Activated CD8-positive, alpha-beta T cell treated with anti-CD3 and anti-CD28 coated beads for 36 hours (primary cell): ENCODE results near the gene AOPEP. TPM values are rescaled to one million over a fixed set of nuclear protein-coding genes. Genes with fewer than 3 reads are reported as not detected.

Experiments used
- ATAC-seq: fragments of 200-7000 bp; cut with Tn5 transposase; one replicate; pipeline ENCODE4 v1.10.0; 2021; ENCODE audit warnings: mild to moderate bottlenecking, moderate library complexity
- CTCF ChIA-PET: fragments of 350-600 bp; sonication (Branson Sonifier 250); formaldehyde crosslinking; loops from one replicate; lab custom pipeline; 2021; ENCODE audit warnings: antibody characterized with exemption; lab: Charles Lee
- POLR2A ChIA-PET: fragments of 350-600 bp; sonication (Branson Sonifier 250); formaldehyde crosslinking; loops from one replicate; lab custom pipeline; 2021; ENCODE audit warnings: antibody characterized with exemption; lab: Charles Lee
- DNase-seq: peaks from one replicate; pipeline ENCODE4 v3.0.0-alpha.2; 2020
- H3K27ac Mint-ChIP-seq: one replicate; pipeline ENCODE4 v1.8.0; 2021; ENCODE audit warnings: mild to moderate bottlenecking, mixed read lengths
- H3K27me3 Mint-ChIP-seq: one replicate; pipeline ENCODE4 v1.8.0; 2021; ENCODE audit warnings: mixed read lengths
- H3K36me3 Mint-ChIP-seq: one replicate; pipeline ENCODE4 v1.8.0; 2021; ENCODE audit warnings: low read depth, mixed read lengths
- H3K4me1 Mint-ChIP-seq: one replicate; pipeline ENCODE4 v1.8.0; 2021; ENCODE audit warnings: low read depth, mixed read lengths
- H3K4me3 Mint-ChIP-seq: one replicate; pipeline ENCODE4 v1.8.0; 2021; ENCODE audit warnings: mild to moderate bottlenecking, moderate library complexity, mixed read lengths
- H3K9me3 Mint-ChIP-seq: one replicate; pipeline ENCODE4 v1.8.0; 2021; ENCODE audit warnings: mixed read lengths
- CTCF ChIP-seq: fragments of 200-600 bp; IDR thresholded peaks from one replicate; pipeline ENCODE4 v1.8.0; 2022; ENCODE audit warnings: antibody characterized with exemption, mild to moderate bottlenecking
- intact Hi-C: fragments of 100-400 bp; cut with micrococcal nuclease; formaldehyde crosslinking; loops from one replicate; pipeline ENCODE4 v1.10.0; 2022
- total RNA-seq, 2 experiments: library from RNA; stranded (reverse); gene quantifications; one replicate each; pipeline ENCODE4 v1.2.3, GENCODE V29; 2021

AOPEP gene
- total RNA-seq, 2 experiments from 2014 or later = 7.1 to 8.7 TPM

DNA sequence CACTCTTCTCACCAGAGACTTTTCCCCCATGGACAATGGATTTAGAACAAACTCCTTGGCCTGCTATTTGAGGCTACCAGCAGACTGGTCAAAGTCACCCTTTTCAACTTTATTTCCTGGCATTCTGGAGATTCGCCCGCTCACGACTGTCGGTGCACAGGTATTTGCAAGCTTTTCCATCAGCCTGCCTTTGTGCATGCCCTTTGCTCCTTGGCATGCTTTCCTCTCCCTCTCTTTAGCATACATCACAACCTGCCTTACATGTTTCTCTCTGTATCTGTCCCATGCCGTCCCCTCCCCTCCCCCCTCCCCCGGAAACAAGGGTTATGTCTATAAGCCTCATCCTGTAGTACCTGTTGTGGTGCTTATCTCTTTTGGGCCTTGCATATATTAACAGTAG lies 257.1 kb downstream of the AOPEP start:
- no peak for DNase-seq
- H3K4me1 Mint-ChIP-seq = peaks cover 8% of the 10 kb centered on the region
- H3K9me3 Mint-ChIP-seq = no peaks in the 10 kb centered on the region
- CTCF ChIA-PET = interaction anchor here (0.6 kb wide), 1 partner anchor 199 kb away, joined by 3 read pairs; no protein-coding TSS in a partner anchor
- POLR2A ChIA-PET = no interaction called here
- no peak for TF ChIP-seq CTCF
- H3K36me3 Mint-ChIP-seq = peaks cover 9% of the 10 kb centered on the region
- H3K27me3 Mint-ChIP-seq = no peaks in the 10 kb centered on the region
- intact Hi-C loops = no loop called here
- no peak for ATAC-seq
- no peak overlapping the region for H3K27ac Mint-ChIP-seq
- no peak overlapping the region for H3K4me3 Mint-ChIP-seq

DNA sequence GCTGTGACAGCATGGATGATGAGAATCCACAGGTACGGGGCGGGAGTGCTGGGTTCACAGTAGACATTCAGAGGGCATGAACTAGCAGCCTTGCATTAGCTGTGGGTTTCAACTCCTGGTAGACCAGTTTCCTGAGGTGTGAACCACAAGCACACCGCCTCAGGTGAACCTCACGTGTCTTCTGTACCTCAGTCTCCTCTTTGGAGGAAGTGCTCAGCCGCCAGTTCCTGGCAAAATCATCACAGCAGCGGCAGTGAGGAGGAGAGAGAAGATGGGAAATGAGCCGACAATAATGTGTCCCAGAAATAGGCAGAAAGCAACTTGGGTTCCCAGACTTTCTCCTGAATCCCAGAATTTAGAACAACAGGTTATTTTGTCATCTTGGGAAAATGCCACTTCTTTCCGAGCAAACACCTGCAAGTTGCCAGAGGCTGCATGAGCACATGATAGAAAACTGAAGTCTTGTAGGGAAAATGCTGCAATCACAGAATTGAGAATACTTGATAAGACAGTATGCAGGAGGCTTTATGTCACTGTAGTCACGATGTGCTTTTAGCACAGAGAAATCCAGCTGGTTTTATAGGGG lies 258.5 kb downstream of the AOPEP start:
- H3K27ac Mint-ChIP-seq = no peak overlapping the region
- ChIA-PET CTCF (interaction anchor here (1.3 kb wide), 1 partner anchor 11 kb away, joined by 4 read pairs; no protein-coding TSS in a partner anchor), POLR2A (no interaction called here)
- H3K4me3 Mint-ChIP-seq = no peak overlapping the region
- no peak for ATAC-seq
- H3K9me3 Mint-ChIP-seq = no peaks in the 10 kb centered on the region
- peaks cover 9% of the 10 kb centered on the region for H3K36me3 Mint-ChIP-seq
- H3K4me1 Mint-ChIP-seq = peaks cover 8% of the 10 kb centered on the region
- no peak for DNase-seq
- intact Hi-C loops = no loop called here
- no peaks in the 10 kb centered on the region for H3K27me3 Mint-ChIP-seq
- TF ChIP-seq CTCF = no peak

DNA sequence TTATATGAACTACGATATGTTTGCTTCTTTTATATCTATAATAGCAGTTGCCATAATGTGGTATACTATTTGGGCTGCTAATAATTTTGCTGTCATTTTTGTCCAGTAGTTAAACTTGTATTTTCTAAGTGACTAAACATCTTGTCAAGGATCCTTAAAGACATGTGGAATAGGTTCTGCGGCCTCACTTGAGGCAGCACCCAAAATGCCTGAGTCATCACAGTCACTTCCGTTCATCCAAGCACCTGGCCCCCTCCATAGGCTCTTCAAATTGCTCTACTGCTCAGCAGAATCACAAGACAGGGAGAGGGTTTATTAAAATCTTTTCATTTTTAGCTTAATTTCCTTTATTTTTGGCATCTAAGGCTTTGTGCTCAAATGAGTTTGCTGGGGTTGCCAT lies 259.1 kb downstream of the AOPEP start:
- Mint-ChIP-seq H3K4me1 (peaks cover 8% of the 10 kb centered on the region), H3K27me3 (no peaks in the 10 kb centered on the region), H3K36me3 (peaks cover 9% of the 10 kb centered on the region), H3K27ac (no peak overlapping the region), H3K4me3 (no peak overlapping the region), H3K9me3 (no peaks in the 10 kb centered on the region)
- DNase-seq = no peak
- ATAC-seq = no peak
- TF ChIP-seq CTCF = no peak
- CTCF ChIA-PET = no interaction called here
- intact Hi-C loops = no loop called here
- POLR2A ChIA-PET = no interaction called here

DNA sequence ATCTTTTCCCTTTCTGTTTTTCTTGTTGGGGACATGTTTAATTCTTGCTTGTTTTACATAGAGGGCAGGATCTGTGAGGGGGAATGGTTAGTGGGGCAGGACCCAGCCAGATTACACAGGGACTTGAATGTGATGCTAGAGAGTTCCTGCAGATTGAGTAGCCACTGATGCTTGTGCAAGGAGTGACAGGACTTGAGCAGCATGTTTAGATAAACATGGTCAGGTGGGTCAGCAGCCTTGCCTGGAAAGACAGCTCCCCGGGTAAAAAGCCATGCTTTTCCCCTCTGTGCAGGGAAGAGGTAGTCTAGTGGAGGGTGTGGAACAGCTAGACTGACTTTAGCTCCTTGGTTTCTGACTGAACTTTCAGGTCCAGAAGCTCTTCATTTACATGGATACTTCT lies 261.2 kb downstream of the AOPEP start:
- H3K4me3 Mint-ChIP-seq = no peak overlapping the region

More for the DNA sequence above, 261.2 kb downstream of the AOPEP start:
- no peak for TF ChIP-seq CTCF
- no peaks in the 10 kb centered on the region for H3K27me3 Mint-ChIP-seq
- H3K27ac Mint-ChIP-seq = no peak overlapping the region
- no peaks in the 10 kb centered on the region for H3K9me3 Mint-ChIP-seq
- DNase-seq = no peak
- ChIA-PET POLR2A (no interaction called here), CTCF (no interaction called here)
- intact Hi-C loops = no loop called here
- ATAC-seq = no peak
- peaks cover 9% of the 10 kb centered on the region for H3K36me3 Mint-ChIP-seq
- H3K4me1 Mint-ChIP-seq = peaks cover 5% of the 10 kb centered on the region
